Urothelium cell line (cell line): ENCODE measurements around the gene TMEM239.
"Not testable (repeated sequence)": the region's sequence is repeated elsewhere in the genome, so short reads cannot be mapped to it uniquely, and the experiment has no call there.

Experiments used
- DNase-seq: peaks from one replicate; pipeline ENCODE4 v3.0.0; 2011; ENCODE audit warnings: low spot score, mixed read lengths
- FAIRE-seq: peaks from 2 replicates; lab custom pipeline; 2011; peaks lifted over from hg19 to GRCh38; lab: Jason Lieb, UNC

The TMEM239 gene

DNA sequence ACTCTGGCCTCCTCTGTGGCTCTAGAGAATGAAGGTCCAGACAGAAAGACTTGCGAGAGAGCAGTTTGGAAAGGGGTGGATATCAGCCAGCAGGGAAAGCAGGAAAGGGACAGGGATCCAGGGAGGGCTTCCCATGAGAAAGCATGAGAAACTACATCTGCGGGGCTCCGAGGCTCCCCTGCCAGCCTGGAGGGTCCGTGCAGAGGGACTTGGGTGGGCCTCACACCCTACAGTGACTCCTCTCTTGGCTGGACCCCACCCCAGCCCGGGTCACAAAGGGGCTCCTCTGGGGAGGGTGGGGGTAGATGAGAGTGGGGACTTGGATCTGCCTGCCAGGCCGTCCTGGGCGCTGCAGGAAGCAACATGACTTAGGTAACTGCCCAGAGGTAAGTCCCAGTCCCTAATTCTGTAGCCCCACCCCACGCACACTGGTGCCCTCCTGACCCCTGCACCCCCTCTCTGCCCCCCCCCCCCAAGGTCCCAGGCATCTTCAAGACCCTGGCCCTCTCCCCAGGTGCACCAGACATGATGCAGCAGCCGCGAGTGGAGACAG lies at the start of gene TMEM239:
Gene TMEM239, plus strand, starts transcription at position 335 of the 553 bp plus-strand sequence. Its CDS starts 191 bp downstream, at position 526.
- FAIRE-seq (no peak), DNase-seq (no peak)

DNA sequence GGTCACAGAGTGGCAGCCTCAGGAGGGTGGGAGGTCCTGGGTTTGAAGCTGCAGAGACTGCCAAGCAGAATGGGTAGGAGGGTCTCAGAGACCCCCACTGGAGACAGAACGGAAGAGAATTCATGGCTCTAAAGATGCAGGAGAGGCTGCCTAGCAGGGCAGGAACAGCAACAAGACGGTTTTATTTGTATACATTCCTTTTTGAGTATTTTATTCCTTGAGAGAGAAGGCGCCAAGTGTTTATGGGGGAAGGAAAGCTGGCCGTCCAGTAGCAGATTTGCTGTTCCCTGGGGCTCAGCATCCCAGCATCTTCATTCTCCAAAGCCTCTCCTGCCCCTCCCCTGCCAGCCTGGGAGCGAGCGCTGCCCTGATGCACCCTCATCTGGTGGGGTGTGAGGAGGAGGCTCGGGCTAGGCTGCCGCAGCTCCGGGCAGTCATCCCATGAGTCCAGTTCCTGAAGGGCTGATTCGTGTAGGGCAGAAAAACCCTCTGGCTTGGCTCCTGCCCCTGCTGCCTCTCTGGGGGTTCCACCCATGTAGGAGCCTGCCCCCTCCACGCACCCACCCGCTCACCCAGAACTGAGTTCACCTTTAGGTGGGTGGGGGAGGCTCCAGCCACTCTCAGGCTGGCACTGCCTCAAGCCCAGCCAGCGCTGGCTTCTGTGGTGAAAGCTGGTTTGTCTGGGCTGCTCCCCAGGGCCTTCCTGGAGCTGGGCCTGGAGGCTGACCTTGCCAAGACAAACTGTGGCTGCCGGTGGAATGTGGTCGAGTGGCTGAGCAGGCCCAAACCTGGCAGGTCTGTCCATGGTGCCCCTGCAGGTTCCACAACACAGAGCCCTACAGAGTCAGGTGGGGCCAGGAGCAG lies 48.2 kb upstream of the TMEM239 start:
- DNase-seq (no peak), FAIRE-seq (no peak)

DNA sequence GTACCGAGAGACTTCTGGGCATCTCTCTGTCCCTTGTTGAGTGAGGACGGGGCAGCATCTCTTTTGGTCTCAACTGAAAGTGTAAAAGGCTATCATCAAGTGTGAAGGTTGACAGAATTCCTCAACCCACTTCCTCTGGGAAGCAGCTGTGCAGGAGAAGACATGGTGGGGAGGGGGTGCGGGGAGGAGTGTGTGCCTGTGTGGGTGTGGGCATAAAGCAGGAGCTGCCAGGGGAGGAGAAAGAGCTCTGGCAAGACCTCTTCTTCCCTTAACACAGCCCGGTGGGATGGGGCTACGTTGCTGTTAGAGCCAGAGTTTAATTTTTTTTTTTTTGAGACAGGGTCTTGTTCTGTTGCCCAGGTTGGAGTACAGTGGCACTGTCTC lies 47.5 kb upstream of the TMEM239 start:
- DNase-seq (no peak), FAIRE-seq (no peak)

DNA sequence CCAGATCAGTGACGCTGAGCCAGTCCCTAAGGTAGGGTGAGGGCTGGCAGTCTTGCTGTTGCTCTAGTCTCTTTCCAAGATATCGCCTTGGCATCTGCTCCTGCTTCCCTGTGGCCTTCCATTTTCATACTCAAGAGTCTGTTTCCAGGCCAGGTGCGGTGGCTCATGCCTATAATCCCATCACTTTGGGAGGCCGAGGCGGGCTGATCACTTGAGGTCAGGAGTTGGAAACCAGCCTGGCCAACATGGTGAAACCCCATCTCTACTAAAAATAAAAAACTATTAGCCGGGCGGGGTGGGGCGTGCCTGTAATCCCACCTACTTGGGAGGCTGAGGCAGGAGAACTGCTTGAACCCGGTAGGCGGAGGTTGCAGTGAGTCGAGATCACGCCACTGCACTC lies 46.1 kb upstream of the TMEM239 start:
- FAIRE-seq = not testable (repeated sequence)

DNA sequence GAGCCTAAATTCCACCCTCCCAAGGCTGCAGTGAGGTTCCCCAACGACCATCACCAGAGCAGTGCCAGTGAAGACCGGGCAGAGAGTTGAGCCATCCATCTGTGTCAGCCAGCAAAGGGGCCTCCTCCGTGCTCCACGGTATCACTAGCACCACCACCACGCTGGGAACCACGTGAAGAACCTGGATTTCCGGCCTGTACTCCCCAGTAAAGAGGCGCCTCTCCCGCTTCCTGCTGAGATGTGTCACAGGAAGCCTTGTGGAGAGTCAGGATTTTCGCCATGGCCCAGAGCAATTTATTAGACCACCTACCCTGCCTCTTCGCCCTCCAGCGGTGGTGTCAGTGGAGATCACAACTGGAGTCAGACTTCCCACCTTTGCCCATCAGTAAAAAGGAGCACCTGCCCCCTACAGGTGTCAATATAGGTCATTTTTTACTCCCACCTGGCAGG lies 44.5 kb upstream of the TMEM239 start:
- DNase-seq = no peak
- FAIRE-seq = no peak

More for the DNA sequence above, 46.1 kb upstream of the TMEM239 start:
- not testable (repeated sequence) for DNase-seq

DNA sequence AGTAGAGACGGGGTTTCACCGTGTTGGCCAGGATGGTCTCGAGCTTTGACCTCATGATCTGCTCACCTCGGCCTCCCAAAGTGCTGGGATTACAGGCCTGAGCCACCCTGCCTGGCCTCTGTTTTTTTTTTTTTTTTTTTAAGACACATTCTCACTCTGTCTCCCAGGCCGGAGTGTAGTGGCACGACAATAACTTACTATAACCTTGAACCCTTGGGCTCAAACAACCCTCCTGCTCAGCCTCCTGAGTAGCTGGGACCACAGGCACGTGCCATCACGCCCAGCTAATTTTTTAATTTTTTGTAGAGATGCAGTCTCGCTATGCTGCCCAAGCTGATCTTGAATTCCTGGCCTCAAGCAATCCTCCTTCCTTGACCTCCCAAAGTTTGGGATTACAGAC lies 42.4 kb upstream of the TMEM239 start:
- FAIRE-seq (no peak), DNase-seq (no peak)

DNA sequence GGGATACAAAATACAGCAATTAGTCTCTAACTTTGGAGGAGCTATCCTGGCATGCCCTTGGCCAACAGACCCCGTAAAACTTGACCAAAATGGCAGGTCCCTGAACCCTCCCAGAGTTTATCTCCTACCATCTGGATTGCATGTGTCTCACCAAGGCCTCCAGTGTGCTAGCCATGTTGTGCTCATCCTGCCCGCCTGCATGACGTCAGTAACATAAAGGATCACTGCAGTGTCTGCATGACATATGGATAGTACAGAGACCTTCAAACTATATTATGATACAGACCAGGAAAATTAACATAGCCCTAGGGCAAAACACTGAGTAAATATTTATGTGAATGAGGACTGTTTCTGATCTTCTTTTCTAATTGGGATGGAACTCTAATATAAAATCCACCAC lies 41.0 kb upstream of the TMEM239 start:
- FAIRE-seq = no peak
- DNase-seq = no peak

DNA sequence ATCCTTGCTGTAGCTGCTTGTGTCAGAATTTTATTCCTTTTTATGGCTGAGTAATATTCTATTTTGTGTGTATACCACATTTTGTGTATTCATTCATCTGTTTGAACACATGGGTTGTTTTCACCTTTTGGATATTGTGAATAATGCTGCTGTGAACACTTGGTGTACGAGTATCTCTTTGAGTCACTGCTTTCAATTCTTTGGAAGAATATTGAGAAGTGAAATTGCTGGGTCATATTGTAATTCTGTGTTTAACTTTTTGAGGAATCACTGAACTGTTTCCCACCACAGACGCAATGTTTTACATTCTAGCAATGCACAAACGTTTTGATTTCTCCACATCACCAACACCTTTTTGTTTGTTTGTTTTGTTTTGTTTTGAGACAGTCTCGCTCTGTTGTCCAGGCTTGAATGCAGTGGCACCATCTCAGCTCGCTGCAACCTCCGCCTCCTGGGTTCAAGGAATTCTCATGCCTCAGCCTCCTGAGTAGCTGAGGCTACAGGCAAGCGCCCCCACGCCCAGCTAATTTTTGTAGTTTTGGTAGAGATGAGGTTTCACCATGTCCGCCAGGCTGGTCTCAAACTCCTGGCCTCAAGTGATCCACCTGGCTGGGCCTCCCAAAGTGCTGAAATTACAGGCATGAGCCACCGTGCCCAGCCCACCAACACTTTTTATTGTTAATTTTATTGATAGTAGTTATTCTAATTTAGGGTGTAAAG lies 37.4 kb upstream of the TMEM239 start:
- DNase-seq = no peak
- no peak for FAIRE-seq

DNA sequence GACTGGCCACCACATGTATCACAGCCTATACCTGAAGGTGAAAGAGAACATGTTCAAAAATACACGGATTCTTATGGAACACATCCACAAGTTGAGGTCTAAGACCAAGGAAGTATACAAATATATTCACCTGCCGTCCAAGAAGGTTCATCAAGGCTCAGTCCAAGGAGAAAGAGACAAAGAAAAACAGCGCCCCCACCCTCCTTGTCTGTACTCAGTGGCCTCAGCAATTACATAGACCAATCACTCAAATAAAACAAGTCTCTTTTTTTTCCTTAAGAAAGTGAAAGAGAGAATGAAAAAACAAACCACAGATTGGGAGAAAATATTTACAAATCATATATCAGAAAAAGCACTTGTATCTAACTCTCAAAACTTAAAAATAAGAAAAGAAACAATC lies 35.2 kb upstream of the TMEM239 start:
- no peak for DNase-seq
- no peak for FAIRE-seq

DNA sequence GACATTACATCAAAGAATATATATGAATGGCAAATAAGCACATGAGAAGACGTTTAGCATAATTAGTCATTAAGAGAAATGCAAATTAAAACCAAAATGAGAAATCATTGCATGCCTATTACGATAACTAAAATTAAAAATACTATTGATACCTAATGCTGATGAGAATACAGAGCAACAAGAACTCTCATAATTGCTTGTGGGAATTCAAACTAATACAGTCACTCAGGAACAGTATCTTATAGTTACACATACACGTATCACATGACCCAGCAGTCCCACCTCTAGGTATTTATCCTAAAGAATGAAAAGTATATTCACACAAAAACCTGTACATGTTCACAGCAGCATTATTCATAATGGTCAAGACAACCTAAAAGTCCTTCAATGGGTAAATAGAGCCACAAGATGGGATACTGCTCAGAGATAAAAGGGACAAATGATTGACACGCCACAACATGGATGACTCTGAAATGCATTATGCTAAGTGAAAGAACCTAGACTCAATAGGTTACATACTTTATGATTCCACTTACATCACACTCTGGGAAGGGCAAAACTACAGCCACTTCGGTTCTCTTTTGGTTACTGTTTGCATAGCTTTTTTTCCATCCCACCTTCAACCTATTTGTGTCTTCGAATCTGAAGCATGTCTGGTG lies 32.1 kb upstream of the TMEM239 start:
- no peak for DNase-seq
- no peak for FAIRE-seq

DNA sequence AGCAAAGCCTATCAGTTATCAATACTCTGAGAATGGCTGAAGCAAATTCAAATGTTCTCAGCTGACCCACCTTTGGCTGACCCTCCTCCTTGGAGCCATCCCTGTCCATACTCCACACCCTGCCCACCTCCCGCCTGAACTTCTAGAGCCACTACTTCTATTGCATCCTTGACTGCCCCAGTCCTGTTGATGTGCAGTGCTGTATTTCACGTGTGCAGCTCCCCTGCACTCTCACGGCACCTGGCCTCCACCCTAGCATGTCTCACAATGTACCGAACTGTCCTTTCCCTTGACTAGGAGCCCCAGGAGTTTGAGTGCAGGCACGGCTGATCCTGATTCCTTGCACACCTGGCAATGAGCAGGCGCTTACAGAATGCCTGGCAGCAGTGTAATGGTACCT lies 22.7 kb upstream of the TMEM239 start:
- DNase-seq = no peak
- no peak for FAIRE-seq

DNA sequence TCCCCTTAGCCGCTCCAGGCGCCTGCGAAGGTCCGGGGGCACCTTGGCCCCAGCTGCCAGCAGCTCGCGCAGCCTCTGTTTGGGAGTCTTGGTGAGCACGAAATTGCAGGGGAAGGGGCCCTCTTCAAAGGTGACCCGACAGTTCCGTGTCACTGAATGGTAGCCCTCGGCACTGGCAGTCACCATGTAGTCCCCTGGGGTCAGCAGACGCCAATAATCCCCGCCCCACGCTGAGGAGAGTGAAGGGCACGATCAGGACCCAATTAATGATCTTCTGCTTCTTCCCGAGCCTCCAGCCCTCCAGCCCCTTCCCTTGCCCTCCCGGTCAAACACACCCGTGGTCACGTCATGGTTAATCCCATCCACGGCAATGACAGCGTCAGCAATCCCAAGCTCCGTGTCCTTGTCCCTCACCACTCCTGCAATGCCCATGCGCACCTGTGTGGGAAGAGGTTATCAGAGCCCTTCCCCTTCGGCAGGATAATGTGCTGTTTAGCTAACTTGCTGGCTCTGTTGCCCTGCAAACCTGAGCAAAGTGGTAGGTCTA lies 21.9 kb upstream of the TMEM239 start:
- no peak for FAIRE-seq
- DNase-seq = no peak

DNA sequence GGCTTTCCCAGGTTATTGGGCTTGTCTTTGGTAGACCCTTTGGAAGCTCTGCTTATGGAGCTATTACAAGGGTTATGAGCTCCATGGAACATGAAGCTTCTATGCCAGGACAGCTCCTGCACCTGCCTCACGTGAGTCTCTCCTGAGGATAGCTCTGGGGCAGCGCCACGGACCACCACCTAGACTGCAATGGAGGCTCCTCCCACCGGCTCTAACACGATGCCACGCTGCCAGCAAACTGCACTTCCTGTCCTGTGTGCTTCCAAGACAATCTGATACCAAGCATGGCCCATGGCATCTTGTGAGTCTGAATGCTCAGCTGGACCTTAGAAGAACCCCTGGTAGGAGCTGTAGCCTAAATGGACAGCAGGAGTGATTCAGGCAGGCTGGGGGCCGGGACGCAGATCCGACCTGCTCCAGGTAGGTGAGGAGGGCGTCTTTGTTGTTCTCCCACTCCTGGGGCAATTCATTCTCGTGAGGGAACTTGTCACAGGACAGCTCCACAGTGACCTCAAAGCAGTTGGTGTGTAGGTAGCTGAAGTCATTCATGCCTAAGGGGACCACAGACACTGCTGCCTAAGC lies 21.2 kb upstream of the TMEM239 start:
- DNase-seq = no peak
- no peak for FAIRE-seq

DNA sequence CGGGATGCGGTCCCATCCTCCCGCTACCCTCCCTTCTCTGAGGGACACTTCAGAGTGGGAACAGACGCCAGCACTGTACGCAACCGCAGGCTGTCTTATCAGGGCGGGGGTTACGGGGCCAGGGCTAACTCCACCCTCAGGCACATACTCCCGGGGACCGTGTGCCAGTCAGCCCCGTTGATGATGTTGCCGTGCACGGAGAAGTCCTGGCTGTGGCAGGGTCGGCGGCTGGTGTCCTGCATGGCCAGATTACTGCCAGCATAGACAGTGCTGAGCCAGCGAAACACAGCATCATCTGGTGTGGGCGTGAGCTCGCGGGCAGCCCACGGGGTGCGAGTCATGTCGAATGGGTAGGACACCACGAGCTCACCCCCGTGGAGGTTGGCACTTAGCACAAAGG lies 20.7 kb upstream of the TMEM239 start:
- no peak for FAIRE-seq
- DNase-seq = no peak

DNA sequence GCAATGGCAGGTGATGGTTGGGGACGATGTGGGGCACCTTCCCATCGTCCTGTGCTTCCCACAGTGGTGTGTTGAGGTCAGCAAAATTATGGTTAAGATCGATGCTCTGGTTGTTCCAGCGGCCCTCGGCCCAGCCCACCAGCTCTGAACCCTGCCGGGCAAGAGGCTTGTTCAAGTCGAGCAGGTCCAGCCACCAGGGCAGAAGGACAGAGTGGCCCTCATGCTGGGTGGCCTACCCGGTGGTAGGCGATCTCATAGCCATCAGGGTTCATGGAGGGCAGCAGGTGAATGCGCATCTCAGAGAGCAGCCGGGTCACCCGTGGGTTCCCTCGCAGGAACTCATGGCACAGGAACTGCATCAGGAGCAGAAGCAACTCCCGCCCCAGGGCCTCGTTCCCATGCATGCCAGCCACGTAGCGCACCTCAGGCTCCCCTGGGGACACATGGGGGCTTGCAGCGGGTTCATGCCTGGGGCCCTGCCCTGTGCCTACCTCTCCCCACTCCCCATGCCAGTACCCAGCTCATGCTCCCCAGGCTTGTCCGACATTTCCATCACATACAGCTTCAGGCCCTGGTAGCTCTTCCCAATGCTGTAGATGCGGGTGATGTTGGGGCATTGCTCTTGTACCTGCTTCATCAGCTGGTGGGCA lies 20.0 kb upstream of the TMEM239 start:
- no peak for FAIRE-seq

DNA sequence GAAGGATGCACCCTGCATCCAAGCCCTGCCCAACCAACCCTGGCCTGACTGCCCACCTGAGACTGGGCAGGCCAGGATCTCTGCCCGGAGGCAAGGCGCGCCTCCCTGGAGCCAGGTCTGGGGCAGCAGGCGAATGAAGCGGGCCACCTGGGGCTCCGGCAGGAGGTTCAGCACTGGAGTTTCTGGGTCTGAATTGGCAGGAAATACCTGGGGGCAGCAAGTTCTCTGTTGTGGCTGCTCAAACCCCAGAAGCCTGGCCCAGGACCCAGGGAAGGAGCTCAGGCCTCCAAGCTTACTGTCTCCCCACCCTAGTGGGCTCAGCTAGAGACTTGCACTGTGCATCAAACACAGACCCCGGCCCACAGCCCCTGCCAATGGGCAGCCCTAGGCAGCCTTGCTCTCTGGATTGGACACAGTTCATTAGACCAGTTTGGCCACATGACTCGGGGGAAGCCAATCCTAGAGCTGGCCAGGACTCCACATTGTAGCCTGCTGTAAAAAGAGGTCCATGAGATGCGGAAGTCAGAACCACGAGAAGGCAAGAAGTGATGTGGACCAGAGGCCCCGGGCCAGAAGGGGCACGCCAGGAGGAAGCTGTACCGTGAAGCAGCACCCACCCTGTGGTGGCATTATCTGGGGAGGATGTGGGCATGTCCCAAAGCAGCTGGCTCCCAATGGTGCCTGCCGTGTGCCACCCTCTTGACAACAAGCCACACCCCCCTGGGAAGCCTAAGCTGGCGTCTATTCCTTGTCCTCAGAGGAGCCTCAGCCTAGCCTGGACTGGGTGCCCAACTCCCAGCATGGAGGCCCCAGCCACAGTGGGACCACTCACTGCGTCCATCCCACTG lies 18.8 kb upstream of the TMEM239 start:
- DNase-seq = no peak
- FAIRE-seq = no peak

More for the DNA sequence above, 20.0 kb upstream of the TMEM239 start:
- DNase-seq = no peak

DNA sequence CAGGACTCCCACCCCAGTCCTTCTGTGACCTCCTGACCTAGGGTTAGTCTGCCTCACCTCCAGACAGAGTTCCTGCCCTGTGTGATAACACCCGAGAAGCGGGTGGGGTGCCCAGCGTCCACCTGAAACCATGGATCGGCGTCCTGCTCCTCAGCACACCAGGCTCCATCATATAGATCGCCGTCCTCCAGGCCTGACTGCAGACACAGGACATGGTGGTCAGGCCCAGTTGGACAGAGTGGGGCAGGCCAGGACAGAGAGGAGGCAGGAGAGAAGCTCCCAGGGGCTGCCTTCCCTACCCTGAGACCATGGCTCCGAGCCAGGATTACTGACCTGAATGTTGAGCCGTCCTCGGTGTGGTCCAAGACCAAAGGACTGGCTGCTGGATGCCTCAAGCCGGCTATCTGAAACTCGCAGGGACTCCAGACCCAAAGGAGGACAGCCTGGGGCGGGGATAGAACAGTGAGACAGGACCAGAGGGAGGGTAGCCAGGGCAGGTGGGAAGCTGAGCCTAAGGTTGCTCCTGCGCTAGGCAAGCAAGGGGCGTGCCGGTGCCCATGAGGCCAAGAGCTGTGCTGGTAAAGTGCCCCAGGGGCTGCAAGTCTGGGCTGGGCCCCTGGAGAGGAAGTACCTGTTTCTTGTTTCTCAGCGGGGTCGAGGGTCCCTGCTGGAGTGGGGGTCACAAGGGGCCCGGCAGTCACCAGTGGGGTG lies 17.9 kb upstream of the TMEM239 start:
- FAIRE-seq = no peak

DNA sequence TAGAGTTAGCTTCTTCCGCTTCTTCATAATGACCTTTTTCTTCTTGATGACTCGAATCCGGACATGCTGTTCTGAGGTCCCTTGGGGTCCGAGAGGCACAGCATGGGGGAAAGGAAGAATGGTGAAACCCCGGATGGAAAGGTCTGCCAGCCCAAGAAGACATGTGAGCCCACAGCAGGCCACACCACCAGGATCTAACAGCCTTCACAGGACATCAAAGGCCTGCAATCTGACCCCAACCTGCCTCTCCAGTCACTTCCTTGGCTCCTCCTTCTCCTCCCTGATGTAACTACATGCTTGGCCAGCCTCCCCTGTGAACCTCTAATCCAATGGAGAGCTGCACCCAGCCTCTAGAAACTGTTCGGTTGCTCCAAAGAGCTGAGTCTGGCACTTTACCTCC lies 17.4 kb upstream of the TMEM239 start:
- DNase-seq (no peak), FAIRE-seq (no peak)

More for the DNA sequence above, 17.9 kb upstream of the TMEM239 start:
- no peak for DNase-seq

DNA sequence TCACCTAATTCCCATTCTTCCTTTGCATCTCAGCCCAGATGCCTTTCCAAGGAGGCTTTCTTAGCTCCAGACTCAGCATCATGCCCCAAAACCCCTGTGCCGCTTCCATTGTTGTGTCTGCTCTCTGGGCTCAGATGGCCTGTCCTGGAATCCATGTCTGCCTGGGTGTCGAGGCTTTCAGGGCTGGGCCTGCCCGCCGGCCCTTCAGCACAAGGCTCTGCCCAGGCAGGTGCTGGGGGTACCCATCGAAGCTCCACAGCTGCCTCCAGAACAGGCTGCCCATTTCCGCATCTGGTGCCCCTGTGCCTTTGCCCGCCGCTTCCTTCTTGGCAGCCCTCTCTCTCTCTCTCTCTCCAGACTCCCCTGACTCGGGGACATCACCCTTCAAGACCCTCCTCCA lies 16.9 kb upstream of the TMEM239 start:
- DNase-seq (no peak), FAIRE-seq (no peak)
